Measurements from ENCODE around the gene EHMT2.
A peak's percentile ranks its signal among the peaks of the same experiment; 100 is the strongest.

The EHMT2 gene

GRCh38 chr6:31906122-31906521 lies 8.6 kb upstream of the EHMT2 start:
- DNase-seq (ENCODE audit: low read depth) = no peak
- H3K4me3 ChIP-seq (ENCODE audit: low read depth, low read length) = no peak overlapping the region
- TF ChIP-seq CTCF (IDR thresholded peaks at IDR 0.05; ENCODE audit: low read depth, low read length, missing control alignments) = no peak

- DNase-seq (ENCODE audit: low read depth) = no peak
- H3K4me3 ChIP-seq (ENCODE audit: low read depth, low read length) = no peak overlapping the region
- no peak for TF ChIP-seq CTCF (IDR thresholded peaks at IDR 0.05; ENCODE audit: low read depth, low read length, missing control alignments)
These were observed 7.5 kb upstream of the EHMT2 start for GRCh38 chr6:31905041-31905440.

DNA sequence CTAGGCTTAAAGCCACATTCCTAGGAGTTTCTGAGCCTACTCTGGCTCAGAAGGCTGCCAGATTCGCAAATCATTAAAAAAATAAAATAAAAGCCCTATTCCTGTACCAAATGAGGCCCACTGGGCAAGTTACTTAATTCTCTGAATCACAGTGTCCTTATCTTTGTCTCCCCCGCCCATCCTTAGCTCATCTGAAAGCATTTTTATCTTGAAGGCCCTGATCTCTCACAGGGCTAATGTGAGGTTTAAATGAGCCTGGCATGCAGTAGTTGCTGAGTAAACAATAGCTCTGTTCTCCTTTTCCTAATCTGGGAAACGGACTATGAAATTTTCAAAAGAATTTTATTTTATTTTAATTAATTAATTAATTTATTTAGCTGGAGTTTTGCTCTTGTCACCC lies 6.5 kb upstream of the EHMT2 start:
- no peak for DNase-seq (ENCODE audit: low read depth)
- TF ChIP-seq CTCF (IDR thresholded peaks at IDR 0.05; ENCODE audit: low read depth, low read length, missing control alignments) = no peak
- no peak overlapping the region for H3K4me3 ChIP-seq (ENCODE audit: low read depth, low read length)

- H3K4me3 ChIP-seq (ENCODE audit: low read depth, low read length) = peak within 1 kb of the TSS; percentile 57
- peak; percentile 78 for DNase-seq (ENCODE audit: low read depth)
- TF ChIP-seq CTCF (IDR thresholded peaks at IDR 0.05; ENCODE audit: low read depth, low read length, missing control alignments) = no peak
These were observed 4.6 kb upstream of the EHMT2 start, which contains the start of gene ZBTB12 for GRCh38 chr6:31901953-31902643. Gene ZBTB12, minus strand, starts transcription at chr6:31902086. Its CDS starts 781 bp downstream, at chr6:31901305.

- H3K4me3 ChIP-seq (ENCODE audit: low read depth, low read length) = peak overlapping the region; percentile 57
- no peak for TF ChIP-seq CTCF (IDR thresholded peaks at IDR 0.05; ENCODE audit: low read depth, low read length, missing control alignments)
- DNase-seq (ENCODE audit: low read depth) = no peak
These were observed 4.0 kb upstream of the EHMT2 start for GRCh38 chr6:31901415-31901952.

DNA sequence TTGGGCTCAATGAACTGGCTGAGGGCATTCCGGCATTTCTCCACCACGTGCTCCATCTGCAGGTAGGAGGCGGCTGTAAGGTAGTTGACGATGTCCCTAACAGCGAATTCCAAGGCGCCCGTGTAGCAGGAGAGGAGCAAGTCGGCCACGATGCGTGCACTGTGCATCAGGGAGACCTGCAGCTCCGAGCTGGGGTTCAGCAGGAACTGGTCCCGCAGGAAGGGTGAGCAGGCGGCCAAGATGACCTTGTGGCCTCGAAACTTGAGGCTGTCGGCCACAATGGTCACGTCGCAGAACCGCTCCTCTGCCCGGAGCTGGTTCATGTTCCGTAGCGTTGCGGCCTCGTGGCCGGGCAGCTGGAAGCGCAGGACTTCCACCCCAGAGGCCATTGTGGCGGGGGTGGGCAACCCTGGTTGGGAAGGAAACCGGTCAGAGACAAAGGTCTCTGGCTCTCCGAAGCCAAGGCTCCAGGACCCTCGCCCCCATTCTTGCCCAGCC lies 3.5 kb upstream of the EHMT2 start:
- DNase-seq (ENCODE audit: low read depth) = no peak
- H3K4me3 ChIP-seq (ENCODE audit: low read depth, low read length) = peak overlapping the region; percentile 57
- TF ChIP-seq CTCF (IDR thresholded peaks at IDR 0.05; ENCODE audit: low read depth, low read length, missing control alignments) = no peak
